PC-3 (cell line): ENCODE results near the gene FHAD1.

Experiments
- CTCF ChIP-seq: fragments of 300-600 bp; sonication (generic); conservative IDR thresholded peaks from 2 replicates; pipeline ENCODE4 v1.5.1; 2017; ENCODE audit warnings: antibody characterized with exemption, low read depth, mild to moderate bottlenecking, low read length
- EZH2 ChIP-seq: fragments of 300-600 bp; sonication (generic); IDR thresholded peaks from one replicate; pipeline ENCODE4 v1.6.1; 2017; ENCODE audit warnings: antibody characterized with exemption, mild to moderate bottlenecking, low read length; ENCODE audit not compliant: unreplicated experiment
- EZH2phosphoT487 ChIP-seq: fragments of 300-600 bp; sonication (generic); IDR thresholded peaks from 2 replicates; pipeline ENCODE4 v1.6.1; 2018; ENCODE audit warnings: mild to moderate bottlenecking, antibody characterized with exemption, low read length, borderline replicate concordance

- no peak for TF ChIP-seq EZH2phosphoT487
- TF ChIP-seq CTCF, result no peak
- TF ChIP-seq EZH2, result no peak
Measured at GRCh38 chr1:15336866-15337265, 89.8 kb downstream of the FHAD1 start.
